GM10266 (cell line): Measurements from ENCODE around the gene EYA2.

Source experiments
- DNase-seq: peaks from one replicate; pipeline ENCODE4 v3.0.0; 2012; ENCODE audit errors: extremely low spot score
- TF ChIP-seq, protein P1 (sequence below): IDR thresholded peaks from 2 replicates; pipeline ENCODE4 v1.5.1; 2012; ENCODE audit warnings: mild to moderate bottlenecking, low read depth; ENCODE audit not compliant: control insufficient read depth, insufficient read depth; ENCODE audit errors: missing control alignments

Gene EYA2

DNA sequence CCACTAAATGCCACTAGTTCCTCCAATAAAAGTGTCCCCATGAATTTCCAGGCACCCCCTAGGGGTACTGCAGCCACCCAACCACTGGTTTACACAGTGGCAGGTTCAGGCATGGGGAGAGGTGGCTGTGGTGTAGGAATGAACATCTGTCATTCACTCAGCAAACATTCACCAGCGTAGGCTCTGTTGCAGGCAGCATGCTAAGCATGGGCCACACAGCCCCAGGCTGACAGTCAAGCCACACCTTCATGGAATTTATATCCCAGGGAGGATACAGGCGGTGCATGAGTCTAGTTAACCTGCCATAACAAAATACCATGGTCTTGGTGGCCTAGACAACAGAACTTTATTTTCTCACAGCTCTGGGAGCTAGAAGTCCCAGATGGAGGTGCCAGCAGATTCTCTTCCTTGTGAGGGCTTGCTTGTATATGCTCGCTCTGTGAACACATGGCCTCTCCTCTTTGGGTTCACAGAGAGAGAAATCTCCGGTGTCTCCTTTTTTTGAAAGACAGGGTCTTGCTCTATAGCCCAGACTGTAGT, 135.7 kb downstream of the EYA2 start:
- no peak for DNase-seq
- TF ChIP-seq, protein P1, sequence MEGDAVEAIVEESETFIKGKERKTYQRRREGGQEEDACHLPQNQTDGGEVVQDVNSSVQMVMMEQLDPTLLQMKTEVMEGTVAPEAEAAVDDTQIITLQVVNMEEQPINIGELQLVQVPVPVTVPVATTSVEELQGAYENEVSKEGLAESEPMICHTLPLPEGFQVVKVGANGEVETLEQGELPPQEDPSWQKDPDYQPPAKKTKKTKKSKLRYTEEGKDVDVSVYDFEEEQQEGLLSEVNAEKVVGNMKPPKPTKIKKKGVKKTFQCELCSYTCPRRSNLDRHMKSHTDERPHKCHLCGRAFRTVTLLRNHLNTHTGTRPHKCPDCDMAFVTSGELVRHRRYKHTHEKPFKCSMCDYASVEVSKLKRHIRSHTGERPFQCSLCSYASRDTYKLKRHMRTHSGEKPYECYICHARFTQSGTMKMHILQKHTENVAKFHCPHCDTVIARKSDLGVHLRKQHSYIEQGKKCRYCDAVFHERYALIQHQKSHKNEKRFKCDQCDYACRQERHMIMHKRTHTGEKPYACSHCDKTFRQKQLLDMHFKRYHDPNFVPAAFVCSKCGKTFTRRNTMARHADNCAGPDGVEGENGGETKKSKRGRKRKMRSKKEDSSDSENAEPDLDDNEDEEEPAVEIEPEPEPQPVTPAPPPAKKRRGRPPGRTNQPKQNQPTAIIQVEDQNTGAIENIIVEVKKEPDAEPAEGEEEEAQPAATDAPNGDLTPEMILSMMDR: no peak

DNA sequence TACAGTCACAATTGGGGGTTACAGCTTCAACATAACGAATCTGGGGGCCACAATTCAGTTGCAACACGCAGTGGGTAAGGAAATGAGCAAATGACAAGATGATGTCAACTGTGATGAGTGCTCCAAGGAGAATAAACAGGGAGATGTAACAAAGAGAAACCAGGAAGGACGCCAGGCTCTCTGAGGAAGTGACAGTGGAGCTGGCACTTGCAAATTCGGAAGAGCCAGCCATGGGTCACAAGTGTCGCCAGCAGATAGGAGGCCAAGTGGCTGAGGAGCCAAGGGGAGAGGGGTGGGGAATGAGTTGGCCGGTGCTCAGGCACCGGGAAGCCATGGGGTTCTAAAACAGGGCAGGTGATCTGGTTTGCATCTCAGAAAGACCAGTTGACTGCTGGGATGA, 136.4 kb downstream of the EYA2 start:
- no peak for DNase-seq
- TF ChIP-seq, protein P1: no peak

DNA sequence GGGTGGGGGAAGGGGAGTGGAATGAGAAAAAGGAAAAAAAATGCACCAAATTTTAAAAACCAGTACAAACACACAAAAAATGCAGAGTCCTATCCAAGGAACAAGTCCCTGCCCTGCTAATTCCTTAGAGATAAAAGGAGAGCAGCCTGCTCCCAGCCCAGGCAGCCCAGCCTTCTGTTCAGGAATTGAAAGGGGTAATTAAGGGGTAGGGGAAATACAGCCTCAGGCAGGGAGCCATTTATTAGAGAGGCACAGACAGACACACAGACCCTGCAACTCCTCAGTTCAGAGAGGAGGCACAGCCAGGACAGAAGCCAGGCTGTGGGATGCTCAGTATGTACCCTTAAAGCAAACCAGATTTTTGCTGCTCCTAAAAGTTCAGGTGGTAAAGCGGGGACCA, 137.2 kb downstream of the EYA2 start:
- TF ChIP-seq, protein P1: no peak

DNA sequence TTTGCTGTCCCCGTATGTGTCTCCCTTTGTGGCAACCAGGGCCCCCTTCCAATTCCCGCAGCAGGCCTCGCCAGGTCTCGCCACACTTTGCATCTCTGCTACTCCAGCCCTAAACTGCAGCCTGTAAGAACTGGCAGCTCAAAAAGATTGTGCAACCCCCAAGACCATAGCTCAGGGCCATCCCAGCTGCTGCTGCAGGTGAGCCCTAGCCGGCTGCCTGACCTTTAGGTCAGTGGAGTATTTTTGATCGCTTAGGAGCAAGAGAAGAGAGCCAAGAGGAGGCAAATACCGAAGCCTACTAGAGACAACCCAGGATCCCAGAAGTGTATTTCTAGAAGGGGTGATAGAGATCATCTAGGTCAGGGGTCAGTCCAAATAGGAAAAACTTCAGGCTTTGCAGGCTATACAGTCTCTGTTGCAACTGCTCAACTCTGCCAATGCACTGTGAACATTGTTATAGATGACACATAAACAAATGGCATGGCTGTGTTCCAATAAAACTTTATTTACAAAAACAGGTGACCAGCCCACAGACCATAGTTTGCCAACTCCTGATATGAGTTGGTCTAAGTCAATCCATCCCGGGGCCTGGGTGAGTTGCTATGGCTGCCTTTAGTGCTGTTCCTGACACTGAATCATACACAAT, 138.4 kb downstream of the EYA2 start:
- TF ChIP-seq, protein P1: no peak
- no peak for DNase-seq

More for the DNA sequence above, 137.2 kb downstream of the EYA2 start:
- DNase-seq: no peak

DNA sequence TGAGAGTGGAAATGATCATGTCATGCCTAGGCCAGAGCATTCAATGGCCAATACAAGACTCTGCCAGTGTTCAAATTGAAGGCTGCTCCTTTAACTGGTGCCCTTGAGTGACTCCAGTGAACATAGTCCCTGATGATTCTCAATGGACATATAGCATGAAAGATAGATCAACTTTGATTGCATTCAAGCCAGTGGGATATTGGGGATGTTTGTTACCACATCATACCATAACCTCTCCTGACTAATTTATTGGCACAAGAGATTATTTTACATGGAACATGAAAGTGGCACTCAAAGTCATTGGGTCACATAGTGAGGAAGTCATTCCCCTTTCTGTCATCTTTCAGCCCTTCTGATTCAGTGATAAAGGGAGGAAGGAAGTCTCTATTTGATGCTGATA, 139.0 kb downstream of the EYA2 start:
- TF ChIP-seq, protein P1: no peak
- no peak for DNase-seq

DNA sequence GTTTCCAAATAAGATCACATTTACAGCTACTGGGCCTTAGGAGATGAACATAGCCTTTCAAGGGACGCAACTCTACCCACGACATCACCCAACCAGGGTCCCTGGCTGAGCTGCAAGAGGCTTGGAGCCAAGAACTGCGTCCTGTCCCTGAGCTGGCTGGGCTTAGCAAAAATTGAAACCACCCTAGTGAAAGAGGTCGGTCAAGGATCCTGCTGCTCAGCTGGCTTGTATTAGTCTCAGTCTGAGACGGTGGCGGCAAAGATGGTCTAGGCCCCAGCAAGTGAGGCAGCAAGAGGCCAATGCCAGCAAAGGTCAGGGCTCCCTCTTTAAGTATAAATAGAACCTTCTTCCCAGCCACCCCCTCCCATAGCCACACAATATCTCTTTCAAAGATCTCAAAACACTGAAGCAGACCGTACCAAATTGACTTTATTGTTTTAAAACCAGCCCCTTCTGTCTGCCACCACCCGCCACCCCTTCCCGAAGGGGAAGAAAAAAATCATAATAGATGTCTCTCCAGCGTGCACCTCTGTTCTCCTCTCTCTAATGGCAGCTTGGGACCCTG, 140.5 kb downstream of the EYA2 start:
- DNase-seq: no peak
- TF ChIP-seq, protein P1: no peak
